Measurements from ENCODE around the gene ANXA1.

DNA sequence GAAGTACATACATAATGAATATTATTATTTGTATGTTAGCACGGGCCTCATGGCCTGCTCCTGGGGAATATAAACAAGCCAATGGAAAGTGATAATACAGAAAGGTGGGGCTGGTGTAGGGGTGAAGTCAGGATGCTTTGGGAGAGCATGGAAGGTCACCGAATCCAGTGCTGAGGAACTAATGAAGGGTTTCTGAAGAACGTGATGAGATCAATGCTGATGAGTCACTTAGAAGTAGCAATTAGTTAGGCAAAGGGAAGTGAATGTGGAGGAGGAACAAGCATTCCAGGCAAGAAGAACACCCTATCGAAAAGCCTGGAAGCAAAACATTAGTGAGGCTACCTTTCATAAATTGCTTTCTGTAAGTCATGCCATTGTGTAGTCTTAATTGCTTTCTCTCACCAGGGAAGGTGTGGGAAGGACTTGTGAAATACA is 2.1 kb downstream of the ANXA1 start:
- no peak for TF ChIP-seq POLR2A (IDR thresholded peaks at IDR 0.05; ENCODE audit: extremely low read depth, insufficient read length)
- TF ChIP-seq CTCF (IDR thresholded peaks at IDR 0.05; ENCODE audit: low read depth, low read length) = no peak
- TF ChIP-seq MAX (IDR thresholded peaks at IDR 0.05; ENCODE audit: low read depth, low read length) = no peak
- no peak for TF ChIP-seq MYC (IDR thresholded peaks at IDR 0.05; ENCODE audit: low read depth, low read length)
